Activated gamma-delta T cell treated with anti-CD3 and anti-CD28 coated beads, Interleukin-2, amount 50 U/mL, for 16 hours (primary cell): ENCODE data around the gene ZNF791.
"Not testable (repeated sequence)": the region's sequence is repeated elsewhere in the genome, so short reads cannot be mapped to it uniquely, and the experiment has no call there.

ENCODE experiments used
- DNase-seq: peaks from one replicate; pipeline ENCODE4 v3.0.0-alpha.2; 2020; ENCODE audit warnings: low read depth

ZNF791 gene

GRCh38 chr19:12610540-12611360 lies at the start of gene ZNF791, which contains the start of gene ZNF490:
Gene ZNF791 (plus strand): TSS chr19:12610920. CDS start chr19:12611080, 160 bp downstream.
Gene ZNF490 (minus strand): TSS chr19:12610813. CDS start chr19:12610680, 133 bp downstream.
- DNase-seq, result peak; percentile 97

DNA sequence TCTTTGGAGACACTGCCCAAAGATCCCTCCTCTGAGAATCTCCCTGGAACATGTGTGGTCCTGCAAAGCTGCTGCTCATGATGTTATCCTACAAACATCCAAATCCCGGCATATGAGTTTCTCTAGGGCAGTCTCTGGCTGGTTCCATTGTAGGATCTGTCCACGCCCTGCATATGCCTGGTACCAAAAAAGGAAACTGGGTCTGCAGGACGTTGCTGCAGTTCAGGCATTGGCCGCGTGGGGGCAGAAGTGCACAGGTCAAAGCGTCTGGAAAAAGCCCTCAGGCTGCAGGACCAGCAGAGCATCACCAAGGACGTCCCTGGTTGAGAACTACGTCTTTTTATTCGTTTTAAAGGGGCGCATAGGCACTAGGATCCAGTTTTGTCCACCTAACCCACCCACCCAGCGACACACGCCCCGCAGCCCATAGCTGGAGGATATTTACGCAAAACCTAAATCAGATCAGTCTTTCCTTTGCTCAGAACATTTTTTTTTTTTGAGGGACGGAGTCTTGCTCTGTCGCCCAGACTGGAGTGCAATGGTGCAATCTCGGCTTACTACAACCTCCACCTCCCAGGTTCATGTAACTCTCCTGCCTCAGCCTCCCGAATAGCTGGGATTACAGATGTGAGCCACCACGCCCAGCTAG lies 46.6 kb upstream of the ZNF791 start:
- DNase-seq, result peak; percentile 90

GRCh38 chr19:12566380-12566779 lies 44.3 kb upstream of the ZNF791 start:
- not testable (repeated sequence) for DNase-seq

GRCh38 chr19:12567951-12568350 lies 42.8 kb upstream of the ZNF791 start:
- no peak for DNase-seq

DNA sequence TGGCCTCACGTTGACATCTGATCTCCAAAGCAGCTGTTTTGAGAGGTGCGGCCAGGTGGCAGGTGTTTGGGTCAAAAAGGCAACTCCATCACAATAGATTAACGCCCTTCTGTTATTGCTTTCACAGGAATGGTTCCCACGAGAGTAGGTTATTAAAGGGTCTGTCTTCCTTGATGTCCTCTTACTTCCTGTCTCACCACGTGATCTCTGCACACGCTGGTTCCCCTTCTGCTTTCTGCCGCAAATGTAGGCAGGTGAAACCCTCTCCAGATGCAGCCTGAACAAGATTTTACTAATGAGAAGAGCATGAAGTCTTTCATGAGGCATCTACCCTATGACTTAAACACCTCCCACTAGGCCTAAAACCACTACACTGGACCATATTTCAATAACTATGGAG lies 36.7 kb upstream of the ZNF791 start:
- DNase-seq, result no peak

- DNase-seq, result no peak
Observed at GRCh38 chr19:12578641-12579040, 32.1 kb upstream of the ZNF791 start.

GRCh38 chr19:12580180-12580694 lies 30.5 kb upstream of the ZNF791 start:
- DNase-seq, result no peak

- DNase-seq, result no peak
Observed at GRCh38 chr19:12581100-12581499, 29.6 kb upstream of the ZNF791 start.

- no peak for DNase-seq
Observed at GRCh38 chr19:12596485-12596884, 14.2 kb upstream of the ZNF791 start.

GRCh38 chr19:12596927-12597548 lies 13.7 kb upstream of the ZNF791 start:
- no peak for DNase-seq

GRCh38 chr19:12597594-12597993 lies 13.1 kb upstream of the ZNF791 start:
- no peak for DNase-seq

DNA sequence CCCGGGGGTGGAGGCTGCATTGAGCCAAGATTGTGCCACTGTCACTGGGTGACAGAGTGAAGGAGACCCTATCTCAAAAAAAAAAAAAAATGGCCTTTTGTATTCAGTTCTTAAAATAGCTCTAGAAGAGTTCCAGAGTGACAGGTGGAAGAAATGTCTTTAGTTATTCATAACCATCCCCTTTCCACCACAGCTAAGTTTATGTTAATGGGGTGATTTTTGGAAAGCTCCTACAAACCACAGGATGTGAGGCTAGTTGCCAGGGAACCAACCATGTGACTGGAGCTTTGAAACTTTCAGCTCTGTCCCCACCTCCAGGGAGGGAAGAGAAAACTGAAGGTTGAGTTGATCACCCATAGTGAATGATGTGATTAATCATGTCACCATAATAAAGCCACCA lies 7.0 kb upstream of the ZNF791 start:
- DNase-seq, result no peak

DNA sequence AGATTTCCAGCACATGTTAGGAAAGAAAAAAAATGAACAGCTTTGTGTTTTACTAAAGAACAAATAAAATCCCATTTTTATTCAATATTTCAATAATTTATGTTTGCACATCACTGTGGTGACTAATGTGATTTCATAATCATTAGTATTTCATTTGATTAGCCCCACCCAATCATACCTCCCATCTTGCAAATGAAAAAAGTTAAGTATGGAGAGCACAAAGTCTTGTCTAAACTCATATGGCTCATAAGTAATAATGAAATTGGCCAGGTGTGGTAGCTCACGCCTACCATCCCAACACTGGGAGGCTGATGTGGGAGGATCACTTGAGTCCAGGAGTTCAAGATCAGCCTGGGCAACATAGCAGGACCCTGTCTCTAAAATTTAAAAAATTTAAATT lies 3.9 kb upstream of the ZNF791 start:
- DNase-seq, result no peak

DNA sequence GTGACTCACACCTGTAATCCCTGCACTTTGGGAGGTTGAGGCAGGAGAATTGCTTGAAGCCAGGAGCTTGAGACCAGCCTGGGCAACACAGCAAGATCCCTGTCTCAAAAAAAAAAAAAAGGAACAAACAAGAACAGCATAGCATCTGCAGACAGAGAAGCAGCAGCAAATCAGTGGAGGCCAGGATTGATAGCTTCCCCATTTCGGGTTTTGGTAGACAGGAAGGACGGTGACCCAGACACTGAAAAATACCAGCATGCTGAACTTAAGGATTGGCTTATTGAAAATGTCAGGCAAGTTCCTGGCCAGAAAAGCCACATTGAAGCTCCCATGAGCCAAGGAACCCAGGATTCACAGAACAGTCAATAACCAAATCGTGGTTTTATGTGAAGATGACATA lies 3.1 kb upstream of the ZNF791 start:
- no peak for DNase-seq

GRCh38 chr19:12611361-12611699 lies 610 bp downstream of the ZNF791 start:
- no peak for DNase-seq

GRCh38 chr19:12617646-12618045 lies 6.9 kb downstream of the ZNF791 start:
- no peak for DNase-seq

GRCh38 chr19:12621253-12622024 lies 10.7 kb downstream of the ZNF791 start:
- DNase-seq, result not testable (repeated sequence)

DNA sequence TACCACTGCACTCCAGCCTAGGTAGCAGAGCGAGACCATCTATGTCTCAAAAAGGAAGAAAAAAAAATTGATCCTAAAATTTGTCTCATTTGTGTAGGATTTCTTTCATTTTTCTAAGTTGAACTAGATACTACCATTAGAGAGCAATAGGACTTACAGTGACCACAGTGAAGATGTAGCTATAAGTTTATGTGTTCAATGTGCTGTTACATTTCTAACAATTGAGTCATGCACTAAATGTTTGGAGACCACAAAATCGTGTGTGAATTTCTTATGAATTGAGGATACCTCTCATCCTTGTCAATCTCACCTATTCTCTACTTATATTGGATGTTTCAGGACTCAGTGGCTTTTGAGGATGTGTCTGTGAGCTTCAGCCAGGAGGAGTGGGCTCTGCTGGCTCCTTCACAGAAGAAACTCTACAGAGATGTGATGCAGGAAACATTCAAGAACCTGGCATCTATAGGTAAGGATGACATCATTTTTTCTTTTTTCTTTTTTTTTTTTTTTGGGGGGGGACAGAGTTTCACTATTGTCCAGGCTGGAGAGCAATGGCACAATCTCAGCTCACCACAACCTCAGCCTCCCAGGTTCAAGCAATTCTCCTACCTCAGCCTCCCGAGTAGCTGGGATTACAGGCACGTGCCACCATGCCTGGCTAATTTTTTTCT lies 12.8 kb downstream of the ZNF791 start:
- no peak for DNase-seq

- no peak for DNase-seq
Observed at GRCh38 chr19:12626958-12627357, 16.2 kb downstream of the ZNF791 start.

- no peak for DNase-seq
Observed at GRCh38 chr19:12628040-12629022, 17.6 kb downstream of the ZNF791 start.
